ENCODE results near the gene TXNDC11.
"Not testable (repeated sequence)": the region's sequence is repeated elsewhere in the genome, so short reads cannot be mapped to it uniquely, and the experiment has no call there.

TXNDC11 gene, protein sequence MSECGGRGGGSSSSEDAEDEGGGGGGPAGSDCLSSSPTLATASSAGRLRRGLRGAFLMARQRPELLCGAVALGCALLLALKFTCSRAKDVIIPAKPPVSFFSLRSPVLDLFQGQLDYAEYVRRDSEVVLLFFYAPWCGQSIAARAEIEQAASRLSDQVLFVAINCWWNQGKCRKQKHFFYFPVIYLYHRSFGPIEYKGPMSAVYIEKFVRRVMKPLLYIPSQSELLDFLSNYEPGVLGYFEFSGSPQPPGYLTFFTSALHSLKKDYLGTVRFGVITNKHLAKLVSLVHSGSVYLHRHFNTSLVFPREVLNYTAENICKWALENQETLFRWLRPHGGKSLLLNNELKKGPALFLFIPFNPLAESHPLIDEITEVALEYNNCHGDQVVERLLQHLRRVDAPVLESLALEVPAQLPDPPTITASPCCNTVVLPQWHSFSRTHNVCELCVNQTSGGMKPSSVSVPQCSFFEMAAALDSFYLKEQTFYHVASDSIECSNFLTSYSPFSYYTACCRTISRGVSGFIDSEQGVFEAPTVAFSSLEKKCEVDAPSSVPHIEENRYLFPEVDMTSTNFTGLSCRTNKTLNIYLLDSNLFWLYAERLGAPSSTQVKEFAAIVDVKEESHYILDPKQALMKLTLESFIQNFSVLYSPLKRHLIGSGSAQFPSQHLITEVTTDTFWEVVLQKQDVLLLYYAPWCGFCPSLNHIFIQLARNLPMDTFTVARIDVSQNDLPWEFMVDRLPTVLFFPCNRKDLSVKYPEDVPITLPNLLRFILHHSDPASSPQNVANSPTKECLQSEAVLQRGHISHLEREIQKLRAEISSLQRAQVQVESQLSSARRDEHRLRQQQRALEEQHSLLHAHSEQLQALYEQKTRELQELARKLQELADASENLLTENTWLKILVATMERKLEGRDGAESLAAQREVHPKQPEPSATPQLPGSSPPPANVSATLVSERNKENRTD

DNA sequence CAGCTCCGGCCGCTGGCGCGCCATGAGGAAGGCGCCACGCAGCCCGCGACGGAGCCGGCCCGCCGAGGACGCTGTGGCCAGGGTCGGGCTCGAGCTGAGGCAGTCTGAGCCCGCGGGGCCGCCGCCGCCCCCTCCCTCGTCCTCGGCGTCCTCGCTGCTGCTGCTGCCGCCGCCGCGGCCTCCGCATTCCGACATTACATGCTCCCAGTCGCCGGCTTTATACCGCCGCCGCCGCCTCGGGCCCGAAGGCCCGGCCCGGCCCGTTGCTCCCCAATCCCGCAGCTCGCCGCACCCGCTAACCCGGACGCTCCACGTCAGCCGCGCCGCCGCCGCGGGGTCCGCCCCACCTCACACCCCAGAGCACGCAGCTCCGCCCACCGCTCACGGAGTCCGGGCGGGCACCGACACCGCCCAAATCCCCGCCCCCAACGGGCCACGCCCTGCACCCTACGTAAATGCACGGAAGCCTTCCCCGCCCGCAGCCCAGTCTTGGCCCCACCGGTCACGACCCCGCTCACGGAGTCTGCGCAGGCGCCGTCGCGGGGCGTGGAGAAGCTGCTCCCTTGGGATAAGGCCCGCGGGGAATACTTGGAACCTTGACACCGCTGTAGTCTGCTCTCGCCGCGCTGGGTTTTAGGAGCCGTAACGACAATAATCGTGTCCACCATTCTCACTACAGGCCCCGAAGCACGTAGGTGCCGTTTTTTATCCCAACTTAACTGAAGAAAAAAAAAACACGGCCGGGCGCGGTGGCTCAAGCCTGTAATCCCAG lies at the start of gene TXNDC11:
TSS of gene TXNDC11 (minus strand) at position 322 of the 772 bp plus-strand sequence. CDS start at position 195, 127 bp downstream.
- DNase-seq, result peak; percentile 99

DNA sequence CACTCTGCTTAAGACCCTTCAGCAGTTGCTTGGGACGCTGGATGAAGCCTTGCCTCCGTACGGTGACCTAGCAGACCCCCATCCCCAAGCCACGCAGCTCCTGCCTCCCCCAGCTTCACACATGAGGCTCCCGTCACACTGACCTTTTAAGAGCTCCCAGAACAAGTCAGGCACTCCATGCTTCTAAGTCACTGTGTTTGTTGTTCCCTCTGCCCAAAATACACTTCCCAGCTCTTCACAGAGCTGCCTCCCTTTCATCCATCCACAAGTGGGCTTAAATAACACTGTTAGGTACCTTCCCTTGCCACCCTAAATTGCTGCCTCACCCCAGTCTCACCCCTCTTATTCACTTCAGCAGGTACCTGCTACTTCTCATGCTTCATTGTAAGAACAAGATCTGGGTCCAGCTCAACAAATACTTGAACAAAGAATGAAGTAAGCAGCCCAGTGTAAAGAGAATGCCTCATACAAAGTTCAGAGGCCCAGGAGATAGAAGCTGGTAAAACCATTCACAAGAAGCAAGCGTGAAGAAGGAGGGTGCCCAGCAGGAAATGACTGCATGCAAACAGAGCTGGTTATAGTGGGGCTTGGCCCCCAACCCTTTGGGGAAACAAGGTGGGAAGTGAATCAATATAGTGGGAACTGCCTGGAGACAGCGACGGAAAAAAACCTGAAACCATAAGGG lies 48.6 kb upstream of the TXNDC11 start:
- no peak for DNase-seq

DNA sequence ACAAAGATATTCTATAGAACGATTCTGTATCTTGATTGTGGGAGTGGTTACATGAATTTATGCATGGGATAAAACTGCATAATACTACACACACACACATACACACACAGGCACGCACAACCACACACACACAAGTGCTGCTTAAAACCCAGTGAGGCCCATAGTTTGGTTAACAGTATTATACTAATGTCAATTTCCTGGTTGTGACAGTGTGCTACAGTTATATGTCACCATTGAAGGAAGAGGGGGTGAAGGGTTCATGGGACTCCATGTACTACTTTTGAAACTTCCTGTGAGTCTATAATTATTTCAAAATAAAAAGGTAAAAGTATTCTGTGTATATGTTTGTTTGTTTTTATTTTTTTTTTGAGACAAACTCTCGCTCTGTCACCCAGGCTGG lies 46.3 kb upstream of the TXNDC11 start:
- no peak for DNase-seq

DNA sequence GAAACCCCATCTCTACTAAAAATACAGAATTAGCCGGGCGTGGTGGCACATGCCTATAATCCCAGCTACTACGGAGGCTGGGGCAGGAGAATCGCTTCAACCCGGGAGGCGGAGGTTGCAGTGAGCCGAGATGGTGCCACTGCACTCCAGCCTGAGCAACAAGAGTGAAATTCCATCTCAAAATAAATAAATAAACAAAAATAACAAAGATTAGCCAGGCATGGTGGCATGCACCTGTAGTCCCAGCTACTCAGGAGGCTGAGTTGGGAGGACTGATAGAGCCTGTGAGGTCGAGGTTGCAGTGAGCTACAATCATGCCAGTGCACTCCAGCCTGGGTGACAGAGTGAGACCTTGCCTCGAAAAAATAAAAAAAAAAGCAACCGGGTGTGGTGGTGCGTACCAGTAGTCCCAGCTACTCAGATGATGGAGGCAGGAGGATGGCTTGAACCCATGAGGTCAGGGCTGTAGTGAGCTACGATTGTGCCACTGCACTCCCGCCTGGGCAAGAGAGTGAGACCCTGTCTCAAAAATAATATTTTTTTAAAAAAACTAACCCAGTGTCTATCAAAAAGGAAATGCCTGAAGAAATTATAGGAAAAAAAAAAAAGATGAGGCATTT lies 42.4 kb upstream of the TXNDC11 start:
- not testable (repeated sequence) for DNase-seq

DNA sequence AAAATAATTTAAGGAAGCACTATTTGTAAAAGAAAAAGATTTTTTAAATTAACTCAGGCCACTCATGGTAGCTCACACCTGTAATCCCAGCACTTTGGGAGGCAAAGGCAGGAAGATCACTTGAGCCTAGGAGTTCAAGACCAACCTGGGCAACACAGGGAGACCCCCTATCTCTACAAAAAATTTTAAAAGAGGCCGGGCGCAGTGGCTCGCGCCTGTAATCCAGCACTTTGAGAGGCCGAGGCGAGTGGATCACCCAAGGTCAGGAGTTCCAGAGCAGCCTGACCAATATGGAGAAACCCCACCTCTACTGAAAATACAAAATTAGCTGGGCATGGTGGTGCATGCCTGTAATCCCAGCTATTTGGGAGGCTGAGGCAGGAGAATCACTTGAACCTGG lies 41.7 kb upstream of the TXNDC11 start:
- not testable (repeated sequence) for DNase-seq

DNA sequence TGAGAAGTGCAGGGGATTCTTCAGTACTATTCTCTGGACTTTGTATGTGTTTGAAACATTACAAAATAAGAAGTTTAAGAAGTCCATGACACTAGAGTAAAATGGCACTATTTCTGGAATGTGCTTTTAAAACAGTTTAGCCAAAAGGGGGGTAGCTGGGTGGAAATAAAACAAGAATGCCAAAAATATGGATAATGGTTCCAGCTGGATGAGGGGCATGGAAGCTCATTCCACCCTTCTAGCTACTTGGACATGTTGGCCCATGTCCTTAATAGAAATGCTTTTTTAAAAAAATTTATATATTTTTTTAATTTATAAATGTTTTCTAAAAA lies 41.3 kb upstream of the TXNDC11 start:
- no peak for DNase-seq

DNA sequence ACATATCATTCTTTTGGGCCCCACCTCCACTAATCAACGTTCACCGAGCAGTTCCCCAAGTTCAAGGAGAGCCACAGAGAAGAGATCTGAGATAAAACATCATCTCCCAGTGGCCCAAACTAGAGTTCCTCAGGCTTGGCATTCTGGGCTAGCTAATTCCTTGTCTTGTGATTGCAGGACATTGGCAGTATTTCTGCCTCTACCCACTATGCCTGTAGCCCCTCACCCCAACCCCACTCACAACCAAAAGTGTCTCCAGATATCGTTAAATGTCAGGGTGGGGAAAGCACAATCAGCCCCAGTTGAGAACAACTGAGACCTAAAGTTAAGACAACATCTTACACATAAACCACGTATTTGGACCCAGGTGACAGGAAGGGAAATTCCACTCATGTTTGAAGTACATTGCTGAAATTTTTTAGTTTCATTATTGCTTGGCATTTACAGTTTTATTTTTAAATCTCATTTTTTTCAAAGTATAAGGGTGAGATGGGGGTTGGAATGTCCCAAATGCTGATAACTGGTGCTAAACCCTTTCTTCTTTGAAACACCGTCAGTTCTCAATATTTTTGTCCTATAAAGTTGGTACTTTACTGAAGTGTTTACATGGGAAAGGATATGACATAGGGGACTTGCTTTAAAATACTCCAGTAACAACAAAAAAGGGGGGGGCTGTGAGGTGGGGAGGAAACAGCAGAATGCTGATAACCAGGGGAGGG lies 40.8 kb upstream of the TXNDC11 start:
- DNase-seq, result no peak

DNA sequence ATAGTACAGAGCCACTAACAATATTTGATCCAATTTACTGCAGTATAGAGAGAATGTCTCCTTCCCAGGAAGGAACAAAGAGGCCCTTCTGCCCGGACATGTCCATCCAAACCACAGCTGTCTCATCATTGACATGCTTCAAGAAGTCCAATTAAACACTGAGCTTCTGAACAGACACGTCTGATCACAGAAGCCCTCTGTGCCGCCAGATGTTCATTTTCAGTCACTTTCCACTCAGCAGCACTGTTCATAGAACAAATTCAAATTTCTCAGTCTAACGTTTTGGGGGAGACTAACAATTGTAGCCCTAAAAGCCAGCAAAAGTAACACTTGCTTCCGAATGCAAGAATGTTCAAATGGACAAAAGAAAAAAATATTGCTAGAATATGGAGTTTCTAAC lies 39.1 kb upstream of the TXNDC11 start:
- DNase-seq, result no peak

DNA sequence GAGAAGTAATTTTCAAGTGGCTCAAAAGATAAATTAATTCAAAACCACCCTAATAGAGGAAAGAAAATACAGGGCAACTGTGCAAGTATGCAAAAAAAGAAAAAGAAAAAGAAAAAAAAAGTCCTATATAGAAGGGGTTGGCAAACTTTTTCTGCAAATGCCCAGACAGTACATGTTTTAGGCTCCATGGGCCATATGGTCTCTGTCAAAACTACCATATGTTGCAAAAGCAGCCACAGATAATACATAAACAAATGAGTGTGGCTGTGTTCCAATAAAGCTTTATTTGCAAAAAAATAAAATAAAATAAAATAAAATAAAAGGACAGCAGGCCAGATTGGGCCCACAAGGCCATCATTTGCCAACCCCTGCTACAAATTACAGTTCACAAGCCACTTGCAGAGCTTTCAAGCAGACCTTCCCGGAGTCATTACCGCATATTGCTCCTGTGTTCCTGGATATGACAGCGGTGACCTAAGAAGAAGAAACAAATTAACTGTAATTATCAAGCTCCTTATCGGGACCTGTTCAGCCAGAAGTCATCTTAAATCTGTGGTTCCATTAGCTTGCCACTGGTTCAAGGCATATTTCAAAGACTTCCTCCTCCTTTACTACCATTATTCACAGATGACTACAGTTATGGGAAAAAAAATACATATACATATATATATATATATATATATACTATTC lies 38.5 kb upstream of the TXNDC11 start:
- no peak for DNase-seq

DNA sequence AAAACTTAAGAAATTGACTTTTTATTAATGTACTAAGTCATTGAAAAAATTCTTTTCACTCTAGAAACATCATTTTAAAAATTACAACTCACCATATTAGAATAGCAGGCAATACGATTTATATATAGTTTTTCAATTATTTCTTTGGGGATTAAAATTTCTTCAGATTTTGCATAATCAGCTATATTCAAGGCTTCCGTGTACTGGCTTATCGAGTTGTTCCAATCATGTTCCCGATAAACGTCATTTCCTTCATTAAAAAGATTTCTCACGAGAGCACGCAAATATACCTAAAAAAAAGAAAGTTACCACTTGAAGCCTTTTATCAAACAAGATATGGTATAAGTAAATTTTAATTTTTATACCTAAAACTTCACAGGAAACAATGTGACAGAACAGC lies 36.4 kb upstream of the TXNDC11 start:
- DNase-seq, result no peak

DNA sequence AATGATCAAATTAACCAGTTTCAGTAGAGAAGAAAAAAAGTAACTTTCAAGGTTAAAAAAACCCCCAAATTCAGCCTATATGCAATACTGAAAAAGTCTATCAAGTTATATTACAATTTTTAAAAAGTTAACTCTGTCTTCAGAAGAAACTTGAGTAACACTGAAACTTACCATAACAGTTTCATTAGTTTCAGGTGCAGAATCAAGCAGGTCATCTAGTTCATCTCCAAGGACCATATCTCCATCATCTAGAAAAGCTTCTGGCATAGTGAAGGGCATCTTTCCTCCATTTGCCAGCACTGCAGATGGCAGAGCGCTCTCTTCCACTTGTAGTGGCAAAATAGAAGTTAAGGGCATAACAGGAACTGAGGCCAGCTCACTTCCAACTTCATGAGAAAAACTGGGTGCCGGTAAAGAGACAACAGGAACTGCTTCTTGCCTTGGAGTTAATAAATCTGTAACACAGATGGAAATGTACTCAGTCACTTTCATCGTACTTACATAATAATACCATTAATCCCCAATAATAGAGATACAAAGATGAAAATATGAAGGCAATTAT lies 31.5 kb upstream of the TXNDC11 start:
- no peak for DNase-seq

DNA sequence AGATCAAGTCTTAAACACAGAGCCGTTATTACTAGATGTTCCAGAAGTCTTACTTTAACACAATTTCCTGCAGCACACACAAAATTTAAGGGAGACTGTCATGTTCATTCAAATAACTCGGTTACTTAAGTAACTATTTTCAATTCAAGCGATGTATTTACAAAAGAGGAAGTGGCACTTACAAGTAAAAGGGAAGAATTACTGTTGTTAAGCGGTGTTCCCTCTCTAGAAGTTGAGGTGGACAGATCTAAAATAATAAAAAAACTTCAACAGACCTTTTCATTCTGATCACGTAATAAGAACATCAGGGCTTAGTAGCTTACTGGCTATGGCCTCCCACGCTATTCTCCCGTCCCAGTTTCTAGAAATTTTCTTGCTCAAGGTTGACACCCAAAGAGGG lies 26.2 kb upstream of the TXNDC11 start:
- no peak for DNase-seq

DNA sequence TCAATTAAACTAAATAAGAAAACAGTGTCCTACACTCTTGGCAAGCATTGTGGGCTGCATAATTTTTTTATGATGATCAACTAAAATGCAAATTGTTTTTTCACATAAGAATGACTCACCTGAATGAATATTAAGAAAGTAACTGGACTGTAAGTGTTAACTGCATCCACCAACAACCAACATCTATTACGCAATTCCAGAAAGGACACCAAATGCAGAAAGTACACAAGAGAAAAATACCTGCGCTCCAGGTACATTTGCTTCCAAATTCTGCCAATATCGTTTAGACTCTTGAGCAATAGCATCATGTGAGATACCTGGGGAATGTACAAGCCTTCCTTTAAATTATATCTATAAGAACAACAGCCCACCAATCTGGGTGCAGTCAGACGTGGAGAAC lies 19.8 kb upstream of the TXNDC11 start:
- no peak for DNase-seq

DNA sequence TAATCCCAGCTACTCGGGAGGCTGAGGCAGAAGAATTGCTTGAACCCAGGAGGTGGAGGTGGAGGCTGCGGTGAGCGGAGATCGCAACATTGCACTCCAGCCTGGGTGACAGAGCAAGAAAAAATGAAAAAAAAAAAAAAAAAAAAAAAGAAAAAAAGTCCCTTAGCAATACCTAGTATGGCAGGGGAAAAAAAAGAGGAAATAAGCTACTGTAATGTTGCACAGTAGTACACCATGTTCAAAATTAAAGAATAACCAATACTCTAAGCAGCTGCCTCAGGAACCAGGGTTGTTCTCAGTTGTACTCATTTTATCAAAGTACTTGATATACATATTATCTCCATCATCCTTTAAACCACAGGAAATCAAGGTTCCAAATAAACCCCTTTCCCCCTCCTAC lies 17.3 kb upstream of the TXNDC11 start:
- no peak for DNase-seq

DNA sequence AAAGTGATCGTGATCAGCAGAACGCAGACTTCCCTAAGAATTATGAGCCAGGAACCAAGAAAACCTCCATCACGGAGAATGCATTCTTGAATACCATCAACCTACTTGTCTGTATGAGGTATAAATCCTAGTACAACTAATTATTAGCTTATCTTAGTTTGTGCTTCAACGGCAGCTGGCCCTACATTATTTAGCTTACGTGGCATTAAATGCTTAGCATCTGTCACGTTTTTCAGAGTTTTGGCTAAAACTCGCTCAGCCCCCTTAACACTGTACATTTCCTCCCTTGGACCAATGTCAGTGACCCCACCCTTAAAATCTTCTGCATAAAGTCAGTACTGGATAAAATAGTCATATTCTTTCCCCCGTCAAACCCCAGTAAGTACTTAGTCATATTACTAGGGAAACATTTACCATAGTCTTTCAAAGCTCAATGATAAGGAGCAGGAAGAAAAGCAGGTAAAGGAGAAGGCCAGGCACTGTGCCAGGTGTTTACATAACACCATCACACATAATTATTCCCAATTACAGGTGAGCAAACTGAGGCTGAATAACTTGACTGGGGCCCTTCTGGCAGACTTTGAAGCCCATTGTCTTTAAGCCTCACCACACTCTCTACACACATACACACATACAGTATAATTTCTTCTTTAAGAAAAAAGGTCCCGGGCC lies 16.6 kb upstream of the TXNDC11 start:
- DNase-seq, result no peak

DNA sequence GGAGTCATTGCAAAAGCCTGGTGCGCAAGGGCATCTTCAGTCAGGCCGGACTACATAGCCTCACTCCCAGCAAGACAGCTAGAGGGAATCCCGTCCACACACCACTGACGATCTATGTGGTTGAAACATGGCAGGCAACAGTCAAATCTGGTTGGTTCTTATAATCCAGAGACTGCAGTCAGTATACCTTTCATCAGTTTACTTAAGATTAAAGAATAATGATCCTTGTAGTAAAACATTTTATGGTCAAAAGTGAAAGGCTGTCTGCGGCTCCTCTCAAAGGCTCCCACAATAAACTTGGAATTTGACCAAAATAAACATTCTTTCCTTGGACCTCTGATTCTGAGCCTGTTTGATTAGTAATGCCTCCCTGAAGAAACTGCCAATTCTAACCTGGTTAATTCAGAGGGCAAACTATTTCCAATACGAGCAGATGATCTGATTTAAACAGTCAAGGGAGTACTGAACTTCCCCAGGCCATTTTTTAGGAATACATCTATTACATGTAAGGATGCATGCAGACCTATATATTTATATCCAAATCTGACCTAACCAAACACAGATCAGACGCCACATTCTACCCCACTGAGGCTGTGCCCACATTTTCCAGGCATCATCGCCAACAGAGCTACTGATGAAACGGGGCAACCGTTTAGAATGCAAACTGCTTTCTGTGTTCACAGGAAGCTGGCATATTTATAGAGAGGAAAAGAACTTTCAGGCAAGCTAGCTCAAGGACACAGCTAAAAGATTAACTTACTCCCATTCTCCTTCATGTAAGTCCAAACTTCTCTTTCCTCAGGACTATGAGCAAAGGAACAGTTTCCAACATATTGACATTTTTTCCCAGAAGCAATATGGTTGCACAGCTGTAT lies 15.3 kb upstream of the TXNDC11 start:
- DNase-seq, result no peak

DNA sequence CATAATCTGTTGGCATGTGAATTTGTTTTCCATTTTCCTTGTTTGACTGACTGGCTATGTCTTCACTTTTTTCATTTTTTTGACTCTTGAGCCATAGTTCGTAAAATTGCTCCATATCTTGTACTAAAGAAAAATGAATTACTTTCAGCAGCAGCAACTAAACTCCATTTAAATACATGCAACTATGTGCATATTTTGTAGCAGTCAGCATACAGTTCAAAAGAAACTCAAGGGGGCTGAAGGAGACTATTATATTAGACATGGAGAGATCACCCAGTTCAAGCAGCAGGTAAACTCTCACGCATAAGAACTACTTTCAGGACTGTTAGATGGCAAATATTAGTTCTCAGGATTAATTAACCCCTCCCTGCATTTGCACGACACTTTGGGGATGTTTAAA lies 13.6 kb upstream of the TXNDC11 start:
- no peak for DNase-seq

DNA sequence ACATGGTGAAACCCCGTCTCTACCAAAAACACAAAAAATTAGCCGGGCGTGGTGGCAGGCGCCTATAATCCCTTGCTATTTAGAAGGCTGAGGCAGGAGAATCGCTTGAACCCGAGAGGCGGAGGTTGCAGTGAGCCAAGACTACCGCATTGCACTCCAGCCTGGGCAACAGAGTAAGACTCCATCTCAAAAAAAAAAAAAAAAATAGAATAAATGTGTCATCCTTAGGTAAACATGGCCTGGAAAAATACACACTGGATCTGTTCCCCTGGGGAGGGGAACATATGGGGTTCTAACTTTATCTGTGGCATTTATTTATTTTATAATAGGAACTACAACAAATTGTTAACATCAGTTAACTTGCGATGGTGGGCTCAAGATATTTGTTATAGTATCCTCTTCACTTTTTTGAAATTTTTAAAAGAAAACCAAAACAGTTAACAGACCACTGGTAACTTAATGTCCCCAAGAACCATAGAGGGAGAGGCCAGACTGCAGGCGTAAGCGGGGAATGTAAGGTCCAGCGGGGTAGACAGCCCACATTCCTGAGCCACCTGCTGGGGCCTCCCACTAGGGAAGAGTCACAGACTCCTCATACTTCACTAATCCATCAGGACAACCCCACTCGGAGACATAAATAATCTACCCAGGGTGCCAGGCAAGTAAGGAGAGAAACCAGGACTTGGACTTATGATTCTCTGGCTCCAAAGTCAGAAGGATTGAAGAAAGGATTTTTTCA lies 12.5 kb upstream of the TXNDC11 start:
- no peak for DNase-seq

Data from NCI-H2107 (cell line).